HepG2 (cell line): ENCODE results near the gene PPP4R4. TPM values are rescaled to one million over a fixed set of nuclear protein-coding genes. Genes with fewer than 3 reads are reported as not detected.

Source experiments
- ZNF264 ChIP-seq: sonication (generic); formaldehyde crosslinking; IDR thresholded peaks from 2 replicates; pipeline ENCODE4 v1.4.0; 2020; ENCODE audit warnings: missing genetic modification reagents
- ZNF317 ChIP-seq: sonication (generic); formaldehyde crosslinking; IDR thresholded peaks from 2 replicates; pipeline ENCODE4 v1.5.0; 2020; ENCODE audit warnings: mild to moderate bottlenecking, missing genetic modification reagents
- ZNF337 ChIP-seq: sonication (generic); formaldehyde crosslinking; IDR thresholded peaks from 2 replicates; pipeline ENCODE4 v1.5.1; 2020; ENCODE audit warnings: missing genetic modification reagents, low read depth, mild to moderate bottlenecking, borderline replicate concordance
- polyA plus RNA-seq, 8 experiments: library from polyadenylated mRNA; depleted of rRNA in 3 of 8; stranded (reverse) in 7 of 8; unstranded in 1 of 8; fragments of >200 nt; fragmentation: Illumina TruSeq in 4 of 8; extraction: Trizol in 4 of 8; gene quantifications; 2 replicates each; pipeline versions ENCODE4 v1.2.1 to v1.2.3, GENCODE V29; 2011 to 2016; ENCODE audit warnings: low read depth in 4 of 8, missing spikeins in 1 of 8, mixed read lengths in 1 of 8; ENCODE audit not compliant: insufficient read depth in 1 of 8
- total RNA-seq, 5 experiments: library from RNA; depleted of rRNA; stranded (reverse); fragments of >200 nt; fragmentation: Illumina TruSeq; extraction: Trizol; gene quantifications; 2 replicates each; pipeline ENCODE4 v1.2.3, GENCODE V29; 2016; ENCODE audit warnings: low read depth in 1 of 5
- TF ChIP-seq, protein P1 (sequence below): sonication (generic); formaldehyde crosslinking; IDR thresholded peaks from 2 replicates; pipeline ENCODE4 v1.5.0; 2020; ENCODE audit warnings: missing genetic modification reagents, mild to moderate bottlenecking, borderline replicate concordance
- TF ChIP-seq, protein P2 (sequence below): sonication (generic); formaldehyde crosslinking; IDR thresholded peaks from 2 replicates; pipeline ENCODE4 v1.4.0; 2020; ENCODE audit warnings: missing genetic modification reagents
- TF ChIP-seq, protein P3 (sequence below): sonication (generic); formaldehyde crosslinking; conservative IDR thresholded peaks from 2 replicates; pipeline ENCODE4 v1.4.0; 2020; ENCODE audit warnings: missing genetic modification reagents
- TF ChIP-seq, protein P4 (sequence below): IDR thresholded peaks from 2 replicates; pipeline ENCODE4 v1.6.1; 2016; ENCODE audit warnings: missing biosample characterization, missing genetic modification reagents, low read depth

PPP4R4 gene
- total and polyA plus RNA-seq, 2 of the 13 experiments (the other 11 are each of a cell fraction or from before 2014, with no cell fraction given), result 9.5 to 19.8 TPM

DNA sequence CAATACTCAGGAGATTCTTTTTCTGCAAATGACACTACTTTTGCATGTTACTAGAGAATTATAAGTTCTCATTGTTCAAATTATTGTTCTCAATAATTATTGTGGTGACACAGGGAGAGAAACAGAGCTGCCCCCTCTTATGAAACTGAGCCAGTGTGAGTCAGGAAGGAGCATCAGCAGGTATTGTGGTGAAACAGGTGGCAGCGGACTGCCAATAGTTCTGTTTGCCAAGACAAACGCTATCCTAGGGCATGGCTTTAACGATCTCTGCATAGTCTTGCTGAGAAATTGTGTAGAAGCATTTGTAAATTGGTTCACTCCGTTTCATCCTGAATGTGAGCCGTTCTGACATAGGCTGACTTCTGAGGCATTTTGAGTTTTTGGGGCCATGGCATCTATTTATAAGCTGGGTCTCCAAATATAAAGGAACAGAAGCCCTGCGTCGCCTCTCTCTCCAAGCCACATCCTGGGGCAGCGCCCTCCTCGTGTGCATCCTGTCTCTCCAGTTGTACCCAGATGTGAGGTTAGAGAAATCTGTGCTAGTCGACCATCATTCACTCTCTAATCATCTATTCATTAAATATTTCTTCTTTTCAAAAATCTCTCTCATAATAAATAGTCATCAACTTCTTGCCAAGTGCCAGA lies 15.8 kb upstream of the PPP4R4 start (continued):
- TF ChIP-seq ZNF264, result no peak
- TF ChIP-seq, protein P1, sequence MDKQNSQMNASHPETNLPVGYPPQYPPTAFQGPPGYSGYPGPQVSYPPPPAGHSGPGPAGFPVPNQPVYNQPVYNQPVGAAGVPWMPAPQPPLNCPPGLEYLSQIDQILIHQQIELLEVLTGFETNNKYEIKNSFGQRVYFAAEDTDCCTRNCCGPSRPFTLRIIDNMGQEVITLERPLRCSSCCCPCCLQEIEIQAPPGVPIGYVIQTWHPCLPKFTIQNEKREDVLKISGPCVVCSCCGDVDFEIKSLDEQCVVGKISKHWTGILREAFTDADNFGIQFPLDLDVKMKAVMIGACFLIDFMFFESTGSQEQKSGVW (CRISPR knock-in tag), result no peak
- TF ChIP-seq, protein P2, sequence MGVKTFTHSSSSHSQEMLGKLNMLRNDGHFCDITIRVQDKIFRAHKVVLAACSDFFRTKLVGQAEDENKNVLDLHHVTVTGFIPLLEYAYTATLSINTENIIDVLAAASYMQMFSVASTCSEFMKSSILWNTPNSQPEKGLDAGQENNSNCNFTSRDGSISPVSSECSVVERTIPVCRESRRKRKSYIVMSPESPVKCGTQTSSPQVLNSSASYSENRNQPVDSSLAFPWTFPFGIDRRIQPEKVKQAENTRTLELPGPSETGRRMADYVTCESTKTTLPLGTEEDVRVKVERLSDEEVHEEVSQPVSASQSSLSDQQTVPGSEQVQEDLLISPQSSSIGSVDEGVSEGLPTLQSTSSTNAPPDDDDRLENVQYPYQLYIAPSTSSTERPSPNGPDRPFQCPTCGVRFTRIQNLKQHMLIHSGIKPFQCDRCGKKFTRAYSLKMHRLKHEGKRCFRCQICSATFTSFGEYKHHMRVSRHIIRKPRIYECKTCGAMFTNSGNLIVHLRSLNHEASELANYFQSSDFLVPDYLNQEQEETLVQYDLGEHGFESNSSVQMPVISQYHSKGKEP (CRISPR knock-in tag), result no peak
- no peak for TF ChIP-seq ZNF317 (CRISPR knock-in tag)
- TF ChIP-seq, protein P3, sequence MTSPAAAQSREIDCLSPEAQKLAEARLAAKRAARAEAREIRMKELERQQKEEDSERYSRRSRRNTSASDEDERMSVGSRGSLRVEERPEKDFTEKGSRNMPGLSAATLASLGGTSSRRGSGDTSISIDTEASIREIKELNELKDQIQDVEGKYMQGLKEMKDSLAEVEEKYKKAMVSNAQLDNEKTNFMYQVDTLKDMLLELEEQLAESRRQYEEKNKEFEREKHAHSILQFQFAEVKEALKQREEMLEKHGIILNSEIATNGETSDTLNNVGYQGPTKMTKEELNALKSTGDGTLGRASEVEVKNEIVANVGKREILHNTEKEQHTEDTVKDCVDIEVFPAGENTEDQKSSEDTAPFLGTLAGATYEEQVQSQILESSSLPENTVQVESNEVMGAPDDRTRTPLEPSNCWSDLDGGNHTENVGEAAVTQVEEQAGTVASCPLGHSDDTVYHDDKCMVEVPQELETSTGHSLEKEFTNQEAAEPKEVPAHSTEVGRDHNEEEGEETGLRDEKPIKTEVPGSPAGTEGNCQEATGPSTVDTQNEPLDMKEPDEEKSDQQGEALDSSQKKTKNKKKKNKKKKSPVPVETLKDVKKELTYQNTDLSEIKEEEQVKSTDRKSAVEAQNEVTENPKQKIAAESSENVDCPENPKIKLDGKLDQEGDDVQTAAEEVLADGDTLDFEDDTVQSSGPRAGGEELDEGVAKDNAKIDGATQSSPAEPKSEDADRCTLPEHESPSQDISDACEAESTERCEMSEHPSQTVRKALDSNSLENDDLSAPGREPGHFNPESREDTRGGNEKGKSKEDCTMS (CRISPR knock-in tag), result no peak
- TF ChIP-seq, protein P4, sequence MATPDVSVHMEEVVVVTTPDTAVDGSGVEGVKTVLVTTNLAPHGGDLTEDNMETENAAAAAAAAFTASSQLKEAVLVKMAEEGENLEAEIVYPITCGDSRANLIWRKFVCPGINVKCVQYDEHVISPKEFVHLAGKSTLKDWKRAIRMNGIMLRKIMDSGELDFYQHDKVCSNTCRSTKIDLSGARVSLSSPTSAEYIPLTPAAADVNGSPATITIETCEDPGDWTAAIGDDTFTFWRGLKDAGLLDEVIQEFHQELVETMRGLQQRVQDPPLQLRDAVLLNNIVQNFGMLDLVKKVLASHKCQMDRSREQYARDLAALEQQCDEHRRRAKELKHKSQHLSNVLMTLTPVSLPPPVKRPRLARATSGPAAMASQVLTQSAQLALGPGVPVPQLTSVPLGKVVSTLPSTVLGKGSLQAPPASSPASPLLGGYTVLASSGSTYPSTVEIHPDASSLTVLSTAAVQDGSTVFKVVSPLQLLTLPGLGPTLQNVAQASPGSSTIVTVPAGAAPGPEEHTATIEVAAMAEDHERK (CRISPR knock-in tag), result no peak
- TF ChIP-seq ZNF337 (CRISPR knock-in tag), result no peak
- TF ChIP-seq, all 625 proteins: peak for 0
